T-helper 9 cell (primary cell): ENCODE measurements around the gene MAP2K3.
A peak's percentile ranks its signal among the peaks of the same experiment; 100 is the strongest.

Experiments used
- DNase-seq: peaks from one replicate; pipeline ENCODE4 v3.0.0-alpha.2; 2020

The MAP2K3 gene

DNA sequence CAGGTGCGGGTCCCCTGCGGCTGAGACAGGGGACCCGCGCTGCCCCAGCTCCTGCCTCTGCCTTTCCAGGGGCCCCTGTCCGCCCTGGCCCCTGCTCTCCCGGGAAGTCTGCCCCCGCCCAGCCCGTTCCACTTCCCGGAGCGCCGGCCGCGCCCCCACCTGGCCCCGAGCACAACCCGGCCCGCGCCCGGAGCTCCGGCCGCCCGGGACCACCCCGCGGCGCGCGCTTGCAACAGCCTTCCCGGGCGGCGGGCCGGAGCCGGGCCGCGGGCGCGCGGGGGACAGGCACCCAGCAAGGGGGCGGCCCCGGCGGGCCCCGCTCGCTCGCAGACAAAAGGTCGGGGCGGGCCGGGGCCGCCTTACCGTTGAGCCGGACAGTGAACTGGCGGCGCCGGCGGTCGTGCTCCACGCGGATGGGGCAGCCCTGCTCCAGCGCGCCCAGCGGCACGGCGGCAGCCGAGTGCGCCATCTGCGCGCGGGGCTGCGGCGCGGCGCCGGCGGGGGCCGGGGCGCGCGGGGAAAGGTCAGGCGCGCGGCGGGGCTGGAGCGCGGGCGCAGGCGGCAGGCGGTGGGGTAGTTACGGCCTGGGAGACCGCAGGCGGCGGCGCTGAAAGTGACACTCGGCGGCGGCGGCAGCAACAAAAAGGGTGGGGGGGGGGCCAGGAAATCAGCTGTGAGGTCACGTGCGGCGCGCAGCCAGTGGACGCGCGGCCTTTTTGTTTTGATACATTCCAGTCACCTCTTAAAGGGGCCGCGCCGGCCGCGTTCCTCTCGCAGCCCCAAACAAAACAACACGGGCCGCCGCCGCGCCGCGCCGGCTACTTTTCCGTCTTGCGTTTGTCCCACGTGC is 31.5 kb upstream of the MAP2K3 start, which contains the start of gene NATD1:
Gene NATD1 (minus strand): TSS at position 615 of the 850 bp plus-strand sequence. CDS start 146 bp downstream, at position 469.
- DNase-seq: peak; percentile 71

DNA sequence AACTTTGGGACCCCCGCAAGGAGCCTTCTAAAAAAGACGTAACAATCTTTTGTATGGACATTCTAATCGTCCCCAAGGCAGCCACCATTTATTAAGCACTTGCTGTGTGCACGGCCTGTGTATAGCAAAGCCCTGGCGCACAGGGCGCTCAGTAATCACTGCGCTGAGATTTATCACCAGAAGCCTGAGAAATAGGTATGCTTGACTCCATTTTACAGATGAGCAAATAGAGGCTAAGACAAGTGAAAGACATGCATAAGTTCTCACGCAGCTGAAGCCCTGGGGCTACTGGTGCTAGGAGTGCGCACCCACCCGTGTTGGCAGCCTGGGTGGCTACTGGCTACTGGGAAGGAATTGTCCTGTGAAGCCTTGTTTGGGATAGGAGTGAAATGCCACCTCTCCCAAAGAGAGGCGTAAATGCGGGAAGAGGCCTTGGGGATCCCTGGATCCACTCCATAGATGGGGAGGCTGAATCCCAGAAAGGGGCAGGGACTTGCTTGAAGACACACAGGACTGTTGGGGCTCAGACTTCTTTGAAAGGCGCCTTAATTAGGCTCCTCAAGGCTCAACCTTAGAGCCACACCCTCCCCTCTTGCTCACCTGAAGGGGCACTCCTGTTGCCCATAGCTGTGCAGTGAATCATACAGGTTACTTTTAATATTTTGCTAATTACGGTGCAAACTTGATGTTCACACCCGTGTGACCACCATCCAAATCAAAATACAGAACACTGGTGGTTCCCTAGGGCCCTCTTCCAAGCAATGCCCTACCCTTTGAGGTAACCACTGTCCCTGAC is 30.7 kb upstream of the MAP2K3 start:
- no peak for DNase-seq

DNA sequence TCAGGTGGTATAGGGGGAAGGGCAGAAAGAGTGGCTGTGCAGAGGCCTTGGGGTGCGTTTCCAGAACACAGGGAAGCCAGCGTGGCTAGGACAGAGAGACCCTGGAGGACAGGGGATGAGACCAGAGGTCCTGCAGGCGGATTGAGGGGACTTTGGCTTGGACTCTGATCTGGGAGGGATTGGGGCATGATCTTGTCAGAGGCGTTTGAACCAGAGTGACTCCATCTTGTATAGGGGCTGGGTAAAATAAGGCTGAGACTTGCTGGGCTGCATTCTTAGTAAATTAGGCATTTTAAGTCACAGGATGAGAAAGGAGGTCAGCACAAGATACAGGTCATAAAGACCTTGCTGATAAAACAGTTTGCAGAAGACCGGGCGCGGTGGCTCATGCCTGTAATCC is 25.9 kb upstream of the MAP2K3 start:
- no peak for DNase-seq

DNA sequence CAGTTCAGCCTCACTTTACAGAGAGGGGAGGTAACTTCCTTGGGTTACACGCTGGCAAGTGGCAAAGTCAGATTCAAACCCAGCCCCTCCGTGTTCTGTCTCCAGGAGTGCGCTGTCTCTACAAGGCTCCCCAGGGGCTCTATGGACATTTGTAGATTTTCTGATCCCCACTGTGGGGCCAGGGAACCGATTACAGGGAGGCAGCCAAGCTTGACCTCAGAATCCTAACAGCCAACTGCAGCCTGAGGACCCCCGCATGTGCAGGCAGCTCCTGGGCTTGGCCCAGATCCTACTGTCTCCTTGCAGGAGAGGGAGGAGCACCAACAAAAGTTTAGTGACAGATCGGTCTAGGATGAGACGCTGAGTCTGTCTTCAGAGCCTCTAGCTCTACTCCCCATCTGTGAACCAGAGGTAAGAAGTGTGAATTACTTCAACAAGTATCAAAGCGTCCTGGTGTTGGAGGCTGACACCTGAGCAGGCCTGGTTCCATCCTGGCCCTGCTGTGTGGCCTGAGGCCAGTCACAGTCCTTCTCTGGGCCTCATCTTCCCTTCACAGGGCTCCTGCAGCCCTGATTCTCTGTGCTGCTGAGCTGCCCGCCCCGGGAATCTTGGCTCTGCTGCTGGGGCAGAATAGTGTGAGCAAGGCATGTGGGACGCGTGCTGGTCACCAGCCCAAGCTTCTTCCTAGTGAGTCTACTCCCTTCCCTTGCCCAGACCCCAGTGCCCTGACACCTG is 22.1 kb upstream of the MAP2K3 start:
- DNase-seq: no peak

DNA sequence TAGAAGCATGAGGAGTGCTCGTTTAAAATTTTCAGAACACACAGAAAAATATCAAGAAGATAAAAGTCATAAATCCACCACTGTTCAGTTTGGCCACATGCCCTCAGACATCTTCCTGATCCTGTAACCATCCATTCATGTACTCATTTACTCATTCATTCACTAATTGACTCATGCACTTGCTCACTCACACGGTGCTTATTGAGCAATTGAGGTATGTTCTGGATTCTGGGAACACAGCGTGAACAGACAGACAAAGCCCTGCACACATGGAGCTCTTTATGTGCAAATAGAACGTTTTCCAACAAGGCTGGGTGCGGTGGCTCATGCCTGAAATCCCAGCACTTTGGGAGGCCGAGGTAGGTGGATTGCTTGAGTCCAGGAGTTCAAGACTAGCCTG is 21.1 kb upstream of the MAP2K3 start:
- no peak for DNase-seq

DNA sequence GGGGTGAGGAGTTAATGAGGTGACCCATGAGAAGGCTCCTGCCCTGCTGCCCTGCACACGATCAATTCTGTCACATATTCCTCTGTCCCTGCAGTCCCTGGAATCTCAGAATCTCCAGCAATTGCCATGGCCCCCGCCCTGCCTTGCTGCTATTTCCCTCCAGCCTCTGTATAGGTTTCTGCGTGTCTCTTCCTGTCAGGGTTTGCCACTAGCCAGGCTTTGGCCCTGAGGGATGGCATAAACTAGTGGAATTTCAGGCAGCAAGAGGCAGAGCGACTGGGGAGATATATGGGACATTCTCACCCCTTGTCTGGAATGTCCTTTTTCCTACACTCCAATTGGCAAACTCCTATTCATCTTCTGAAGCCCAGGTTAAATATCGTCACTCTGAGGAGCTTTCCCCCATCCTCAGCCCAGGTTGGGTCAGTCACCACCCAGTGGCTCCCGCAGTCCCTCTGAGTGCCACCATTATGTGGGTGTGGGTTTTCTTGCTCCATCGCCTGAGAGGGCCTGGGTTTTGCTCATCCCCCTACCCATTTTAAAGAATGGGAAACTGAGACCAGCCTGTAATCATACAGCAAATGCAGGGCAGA is 15.8 kb upstream of the MAP2K3 start:
- no peak for DNase-seq

DNA sequence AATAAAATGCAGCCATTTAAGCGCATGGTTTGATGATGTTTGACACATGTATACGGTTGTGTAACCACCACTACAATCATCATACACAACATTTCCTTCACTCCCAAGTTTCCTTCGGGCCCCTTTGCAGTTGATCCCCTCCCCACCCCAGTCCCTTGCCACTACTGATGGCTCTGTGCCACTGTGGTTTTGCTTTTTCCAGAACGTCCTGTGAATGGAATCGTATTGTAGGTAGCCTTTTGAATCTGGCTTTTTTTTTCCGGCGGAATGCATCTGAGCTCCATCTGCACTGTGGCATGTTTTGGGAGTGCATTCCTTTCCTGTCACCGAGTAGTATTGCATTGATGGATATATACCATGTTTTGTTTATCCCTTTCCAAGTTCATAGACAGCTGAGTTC is 15.1 kb upstream of the MAP2K3 start:
- no peak for DNase-seq

DNA sequence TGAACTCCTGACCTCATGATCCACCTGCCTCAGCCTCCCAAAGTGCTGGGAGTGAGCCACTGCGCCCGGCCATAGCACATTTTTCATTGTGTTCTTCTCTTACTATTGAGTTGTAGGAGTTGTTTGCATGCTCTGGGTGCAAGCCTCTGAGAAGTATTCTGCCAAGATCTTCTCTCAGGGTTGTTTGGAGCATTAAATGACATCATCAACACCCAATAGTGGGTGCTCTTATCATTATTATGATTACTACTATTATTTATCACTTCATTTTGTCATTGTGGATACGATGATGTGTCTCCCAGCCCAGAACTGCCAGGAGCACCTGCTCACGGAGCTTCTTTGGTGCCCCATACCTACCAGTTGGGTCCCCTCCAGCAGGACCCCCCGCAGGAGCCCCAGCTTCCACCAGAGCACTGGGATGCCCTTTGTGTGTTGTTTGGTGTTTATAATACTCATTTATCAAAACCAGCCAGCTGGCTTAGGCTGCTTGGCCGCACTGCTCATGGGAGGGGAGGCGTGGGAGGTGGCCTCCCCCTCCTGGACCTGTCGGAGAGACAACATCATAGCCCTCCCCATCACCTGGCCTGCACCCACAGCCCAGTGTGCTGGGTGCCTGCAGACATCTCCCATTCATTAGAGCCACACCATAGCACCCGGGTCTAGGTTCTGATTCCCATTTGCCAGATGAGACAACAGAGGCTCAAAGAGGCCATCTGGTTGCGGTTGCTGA is 12.9 kb upstream of the MAP2K3 start:
- DNase-seq: no peak

DNA sequence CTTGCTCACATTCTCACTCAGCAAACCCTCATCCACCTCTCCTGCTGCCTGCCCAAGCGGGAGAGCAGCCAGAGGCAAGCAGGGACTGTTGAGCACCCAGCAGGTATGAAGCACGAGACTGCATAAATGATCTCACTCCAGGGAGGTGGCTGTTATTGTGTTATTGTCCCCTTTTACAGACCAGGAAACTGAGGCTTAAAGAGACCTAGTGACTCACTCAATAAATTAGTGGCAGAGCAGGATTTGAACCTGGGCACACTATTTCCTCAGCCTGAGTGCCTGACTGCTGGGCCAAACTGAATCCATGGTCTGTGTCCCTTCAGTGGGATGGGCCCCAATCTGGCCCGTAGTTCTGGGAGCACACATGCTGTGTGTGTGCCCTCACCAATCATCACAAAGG is 12.3 kb upstream of the MAP2K3 start:
- no peak for DNase-seq

DNA sequence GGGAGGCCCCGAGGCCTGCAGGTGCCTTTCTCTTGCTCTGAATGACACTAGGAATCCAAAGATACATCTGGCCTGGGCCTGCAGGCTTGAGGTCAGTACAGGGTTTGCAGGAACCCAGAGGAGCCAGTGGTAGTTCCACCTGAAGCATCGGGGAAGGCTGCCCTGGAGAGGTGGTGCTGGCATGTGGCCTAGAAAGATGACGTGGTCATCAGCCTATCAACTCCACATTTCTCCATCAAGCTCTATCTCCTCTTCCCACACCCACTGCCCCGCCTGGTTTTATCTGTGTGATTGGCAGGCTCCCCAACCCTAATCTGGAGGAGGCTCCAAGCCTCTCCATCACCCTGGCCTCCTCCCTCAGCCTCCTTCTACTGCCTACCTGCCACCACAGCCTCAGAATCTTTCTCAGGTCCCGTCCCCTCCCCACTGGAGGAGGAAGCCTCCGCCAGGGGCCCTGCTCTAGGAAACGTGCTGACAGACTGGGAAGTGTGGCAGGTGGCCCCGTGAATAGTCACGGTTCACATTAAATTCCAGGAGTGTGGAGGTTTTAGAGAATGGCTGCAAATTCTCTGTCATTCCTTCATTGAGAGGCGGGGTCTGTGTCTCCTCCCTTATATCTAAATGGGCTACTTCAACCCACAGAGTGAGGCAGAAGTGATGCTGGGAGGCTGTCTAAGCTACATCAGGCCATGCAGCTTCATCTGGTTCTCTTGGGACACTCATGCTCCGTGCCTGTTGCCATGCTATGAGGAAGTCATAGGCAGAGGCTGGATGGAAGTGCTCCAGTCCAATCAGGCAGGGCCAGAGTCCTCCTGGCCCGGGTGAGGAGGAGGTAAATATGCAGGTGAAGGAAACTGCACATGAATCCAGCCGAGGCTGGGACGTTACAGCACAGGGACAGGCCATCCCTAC is 11.4 kb upstream of the MAP2K3 start:
- DNase-seq: no peak

DNA sequence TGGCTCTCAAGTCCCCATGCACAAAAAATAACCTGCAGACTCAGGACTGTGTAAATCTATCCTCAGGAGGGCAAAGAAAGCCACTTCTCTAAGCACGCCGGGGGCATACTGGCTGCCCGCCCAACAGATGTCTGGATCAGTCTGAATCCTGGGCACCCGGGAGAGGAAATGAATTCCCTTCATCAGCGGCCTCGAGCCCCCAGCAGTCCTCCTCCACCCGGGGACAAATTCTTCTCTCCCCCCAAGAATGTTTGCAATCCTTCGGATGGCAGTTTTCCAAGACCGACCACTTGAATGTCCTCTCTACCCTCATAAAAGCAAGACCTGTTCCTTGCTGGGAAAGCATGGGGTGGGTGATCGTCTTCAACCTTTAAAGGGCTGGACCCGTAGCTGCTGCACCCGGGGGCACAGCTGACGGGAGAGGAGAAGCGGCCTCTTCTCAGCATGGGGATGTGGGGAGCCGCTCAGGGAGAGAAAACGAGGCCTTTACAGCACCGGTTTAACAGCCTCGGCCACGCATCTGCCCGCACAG is 9.4 kb upstream of the MAP2K3 start:
- DNase-seq: no peak

DNA sequence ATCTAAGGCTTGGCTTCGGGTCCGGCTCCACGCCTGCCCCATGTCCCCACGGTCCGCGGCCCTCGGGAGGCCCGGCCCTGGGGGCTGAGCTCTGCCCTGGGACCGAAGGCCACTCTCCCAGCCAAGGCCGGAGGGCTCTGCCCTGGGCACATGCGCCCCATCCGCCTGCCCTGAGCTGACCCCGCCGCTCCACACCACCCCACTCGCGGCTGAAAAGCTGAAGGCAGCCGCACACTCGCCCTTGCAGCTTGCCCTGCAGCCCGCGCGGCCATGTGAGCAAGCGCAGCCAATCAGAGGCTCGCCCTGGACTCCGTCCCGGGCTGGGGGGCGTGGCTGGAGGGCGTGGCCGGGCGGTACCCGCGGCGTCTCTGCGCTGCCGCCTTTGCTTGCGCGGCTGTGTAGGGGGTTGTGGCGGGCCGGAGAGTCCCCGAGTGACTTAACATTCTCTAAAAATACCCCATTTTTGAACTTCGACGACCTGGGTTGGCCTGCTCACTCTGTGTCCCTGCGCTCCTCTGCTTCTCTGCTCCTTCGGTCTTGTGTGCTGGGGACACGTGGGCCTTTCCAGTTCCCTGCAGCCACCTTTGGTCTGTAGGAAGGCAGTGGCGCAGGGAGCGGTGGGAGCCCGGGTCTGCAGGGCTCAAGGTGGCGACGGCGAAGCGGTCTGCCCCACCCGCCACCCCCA is 8.8 kb upstream of the MAP2K3 start:
- DNase-seq: peak; percentile 94

DNA sequence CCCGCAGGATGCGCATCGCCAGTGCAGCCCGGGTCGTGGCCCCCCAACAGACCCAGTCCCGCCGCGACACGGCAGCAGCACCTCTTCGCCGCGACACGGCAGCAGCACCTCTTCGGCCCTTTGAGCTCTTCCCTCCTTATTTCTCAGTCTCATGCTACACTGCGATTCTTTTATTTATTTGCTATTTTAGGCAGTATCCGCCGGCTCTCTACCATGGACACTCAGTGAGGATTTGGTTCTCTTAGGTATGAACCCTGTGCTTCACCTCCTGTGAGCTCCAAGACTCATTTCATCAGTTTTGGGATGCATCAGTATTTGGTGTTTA is 8.3 kb upstream of the MAP2K3 start:
- no peak for DNase-seq

DNA sequence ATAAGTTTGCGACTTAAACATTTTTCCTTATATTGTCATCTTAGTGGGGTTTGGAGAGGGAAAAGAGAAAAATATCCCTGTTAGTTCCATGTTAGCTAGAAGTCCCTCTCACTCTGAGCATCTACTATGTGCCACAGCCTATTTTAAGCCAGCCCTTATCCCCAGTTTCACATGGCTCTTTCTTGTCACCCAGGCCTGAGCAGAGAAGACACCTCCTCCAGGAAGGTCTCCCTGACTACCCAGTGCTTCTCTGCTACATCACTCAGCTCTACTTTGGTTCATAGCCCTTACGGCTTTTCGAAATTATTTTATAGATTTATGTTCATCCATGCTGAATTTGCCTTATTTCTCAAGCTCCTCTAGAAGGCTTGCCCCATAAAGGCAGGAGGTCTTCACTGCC is 7.2 kb upstream of the MAP2K3 start:
- DNase-seq: no peak

DNA sequence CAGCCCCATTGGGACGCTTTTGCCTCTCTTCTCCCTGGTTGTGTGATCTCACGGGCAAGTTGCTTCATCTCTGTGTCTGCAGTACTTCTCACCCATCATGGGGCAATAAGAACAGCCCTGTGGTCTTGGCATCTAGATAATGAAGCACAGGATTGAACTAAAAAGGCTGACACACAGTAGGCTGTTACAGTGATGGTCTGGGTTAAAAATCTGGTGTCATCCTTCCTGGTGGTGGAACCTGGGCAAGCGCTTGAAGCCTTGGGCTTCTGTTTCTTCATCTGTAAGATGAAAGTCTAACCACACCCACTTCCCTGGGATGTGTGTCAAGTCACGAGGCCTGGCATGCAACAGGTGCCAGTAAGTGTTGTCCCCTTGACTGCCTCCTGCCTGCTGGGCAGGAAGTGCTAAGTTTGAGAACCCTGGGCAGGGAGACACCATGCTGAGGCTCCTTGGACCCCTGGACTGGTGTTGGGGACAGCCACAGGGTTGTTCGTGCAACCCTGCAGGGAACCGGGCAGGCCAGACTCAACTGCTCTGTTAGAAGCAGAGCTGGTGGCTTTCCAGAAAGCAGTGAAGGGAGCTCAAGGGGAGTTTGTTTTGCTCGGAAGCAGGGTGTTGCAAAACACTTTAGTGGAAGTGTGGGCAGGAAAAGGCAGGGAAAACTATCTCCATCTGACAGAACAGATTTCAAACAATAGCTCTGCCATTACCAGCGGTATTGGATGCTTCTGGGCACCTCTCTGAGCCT is 5.9 kb upstream of the MAP2K3 start:
- peak; percentile 39 for DNase-seq

DNA sequence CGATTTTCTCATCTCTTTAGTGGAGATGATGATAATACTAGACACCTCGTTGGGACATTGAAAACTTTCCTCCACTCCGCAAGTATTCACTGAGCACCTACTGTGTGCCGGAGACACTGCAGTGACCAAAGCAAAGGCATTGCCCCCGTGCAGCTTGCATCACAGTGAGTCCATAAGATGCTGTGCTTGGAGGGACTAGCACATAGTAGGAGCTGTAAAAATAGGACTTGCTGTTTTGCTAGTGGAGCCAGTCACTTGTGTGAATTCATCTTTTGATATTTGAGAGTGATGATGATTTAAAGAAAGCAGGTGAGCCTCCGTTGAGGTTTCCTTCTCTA is 5.3 kb upstream of the MAP2K3 start:
- no peak for DNase-seq

DNA sequence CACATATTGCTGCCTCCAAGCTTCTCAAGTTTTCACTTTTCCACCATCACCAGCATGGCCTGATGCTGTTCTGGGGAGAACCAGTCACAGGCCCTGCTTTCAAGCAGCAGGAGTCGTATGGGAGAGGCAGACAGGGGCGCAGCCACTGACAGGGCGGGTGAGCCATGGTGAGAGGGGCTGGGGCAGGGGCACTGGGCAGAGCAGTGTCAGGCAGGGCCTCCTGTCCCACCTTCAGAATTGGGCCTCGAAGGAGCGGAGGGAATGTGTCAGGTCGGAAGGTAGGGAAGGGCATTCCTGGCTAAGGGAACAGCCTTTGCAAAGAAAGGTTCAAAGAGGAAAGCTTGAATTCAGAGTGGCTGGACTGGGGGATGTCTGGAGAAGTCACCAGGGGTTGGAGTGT is 4.9 kb upstream of the MAP2K3 start:
- DNase-seq: no peak

DNA sequence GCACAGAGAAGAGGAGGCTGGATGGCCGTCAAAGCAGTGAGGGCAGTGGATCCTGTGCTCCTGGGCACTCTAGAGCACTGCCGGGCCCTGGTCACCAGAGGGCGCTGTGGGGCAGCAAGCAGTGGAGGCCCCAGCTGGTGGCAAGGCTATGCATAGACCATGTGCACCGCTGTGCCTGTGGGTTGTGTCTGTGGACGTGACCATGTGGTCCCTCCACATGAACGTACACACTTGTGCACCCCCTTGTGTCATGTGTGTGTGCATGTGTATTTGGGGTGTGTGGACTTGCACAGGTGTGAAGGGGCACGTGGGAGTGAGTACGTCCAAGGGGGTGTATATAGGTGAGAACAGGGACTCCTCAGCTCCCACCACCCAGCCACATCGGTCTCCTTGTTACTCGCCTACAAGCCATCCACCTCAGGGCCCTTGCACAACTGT is 4.4 kb upstream of the MAP2K3 start:
- peak; percentile 94 for DNase-seq

DNA sequence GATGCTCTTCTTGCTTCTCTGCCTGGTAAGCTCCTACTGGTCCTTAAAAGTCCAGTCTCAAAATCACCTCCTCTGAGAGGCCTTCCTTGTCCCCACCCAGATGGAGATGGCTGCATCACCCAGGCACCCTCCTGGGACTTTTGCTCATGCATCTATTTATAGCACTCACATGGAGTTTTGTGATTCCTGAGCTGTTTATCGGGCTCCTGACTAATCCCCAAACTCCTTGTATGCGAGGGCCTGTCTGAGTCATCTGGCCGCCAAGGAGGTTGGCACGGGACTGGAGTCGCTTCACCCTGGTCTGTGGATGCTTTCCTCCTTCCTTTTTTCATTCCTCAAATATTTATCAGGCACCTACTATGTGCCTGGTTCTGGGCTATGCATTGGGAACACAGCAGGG is 2.3 kb upstream of the MAP2K3 start:
- DNase-seq: no peak

DNA sequence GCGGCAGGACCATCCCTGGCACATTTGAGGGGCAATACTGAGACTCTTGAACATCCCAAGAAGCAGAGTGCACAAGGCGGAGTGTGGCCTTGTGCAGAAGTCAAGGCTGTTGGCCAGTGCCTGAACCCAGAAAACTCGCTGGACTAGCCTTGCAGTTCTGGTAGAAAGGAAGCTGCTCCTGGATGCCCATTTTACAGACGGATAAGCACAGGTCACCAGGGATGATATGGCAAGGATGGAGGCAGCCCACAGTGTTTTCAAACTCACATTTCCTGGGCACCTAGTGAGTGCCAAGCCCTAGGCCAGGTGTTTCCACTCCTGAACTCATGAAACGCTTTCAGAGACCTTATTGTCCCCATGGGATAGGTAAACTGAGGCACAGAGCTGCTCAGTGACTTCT is 1.7 kb upstream of the MAP2K3 start:
- no peak for DNase-seq
